ENCODE data around the gene GCN1.

The GCN1 gene

GRCh38 chr12:120186654-120187053 lies 7.9 kb downstream of the GCN1 start:
- DNase-seq (ENCODE audit: insufficient read length) (no peak), FAIRE-seq (no peak)
- TF ChIP-seq POLR2A (IDR thresholded peaks at IDR 0.05; ENCODE audit: low read depth, low read length) (no peak), POLR2AphosphoS5 (IDR thresholded peaks at IDR 0.05; ENCODE audit: low read depth, low read length) (no peak), TAF1 (IDR thresholded peaks at IDR 0.05; ENCODE audit: borderline replicate concordance, low read depth, low read length) (no peak)

- no peak for DNase-seq (ENCODE audit: insufficient read length)
Measured at GRCh38 chr12:120183211-120183631, 11.3 kb downstream of the GCN1 start.

DNA sequence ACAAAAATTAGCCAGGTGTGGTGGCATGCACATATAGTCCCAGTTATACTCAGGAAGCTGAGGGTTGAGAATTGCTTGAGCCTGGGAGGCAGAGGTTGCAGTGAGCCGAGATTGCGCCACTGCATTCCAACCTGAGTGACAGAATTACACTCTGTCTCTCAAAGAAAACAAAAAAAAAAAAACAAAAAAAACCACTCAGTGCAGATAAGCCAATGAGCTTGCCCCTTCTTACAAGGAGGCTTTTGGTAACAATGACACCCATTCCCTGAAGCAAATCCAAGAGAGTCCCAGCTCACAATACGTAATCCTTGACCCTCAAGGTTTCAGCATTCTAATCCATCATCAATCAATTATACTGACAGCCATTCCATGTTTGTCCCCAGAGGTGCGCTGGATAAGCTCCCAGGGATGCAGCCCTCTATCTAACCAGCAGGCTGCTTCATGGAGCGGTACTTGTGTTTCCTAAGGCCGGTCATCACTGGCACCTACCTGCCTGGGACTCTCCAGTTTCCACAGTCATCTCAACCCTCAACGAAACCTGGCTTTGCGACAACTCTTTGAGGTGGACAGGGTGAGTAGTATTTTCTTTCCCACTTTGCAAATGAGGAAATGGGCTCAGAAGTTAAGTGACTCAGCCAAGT lies 12.4 kb downstream of the GCN1 start:
- FAIRE-seq = no peak

More at GRCh38 chr12:120183211-120183631, 11.3 kb downstream of the GCN1 start:
- FAIRE-seq = no peak
- no peak for TF ChIP-seq POLR2AphosphoS5 (IDR thresholded peaks at IDR 0.05; ENCODE audit: low read depth, low read length)
- TF ChIP-seq POLR2A (IDR thresholded peaks at IDR 0.05; ENCODE audit: low read depth, low read length) = no peak
- no peak for TF ChIP-seq TAF1 (IDR thresholded peaks at IDR 0.05; ENCODE audit: borderline replicate concordance, low read depth, low read length)

DNA sequence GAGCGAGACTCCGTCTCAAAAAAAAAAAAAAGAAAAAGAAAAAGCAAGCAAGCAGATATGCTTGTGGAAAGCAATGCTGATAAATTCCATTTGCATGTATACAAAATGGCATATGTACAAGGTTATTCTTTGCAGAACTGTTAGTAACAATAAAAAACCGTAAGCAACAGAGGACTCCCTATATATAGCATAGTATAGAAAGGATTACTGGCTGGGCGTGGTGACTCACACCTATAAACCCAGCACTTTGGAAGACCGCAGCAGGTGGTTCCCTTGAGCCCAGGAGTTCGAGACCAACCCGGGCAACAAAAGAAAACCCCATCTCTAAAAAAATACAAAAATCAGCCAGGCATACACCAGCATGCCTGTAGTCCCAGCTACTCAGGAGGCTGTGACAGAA lies 13.5 kb downstream of the GCN1 start:
- no peak for FAIRE-seq
- TF ChIP-seq POLR2AphosphoS5 (IDR thresholded peaks at IDR 0.05; ENCODE audit: low read depth, low read length) (no peak), TAF1 (IDR thresholded peaks at IDR 0.05; ENCODE audit: borderline replicate concordance, low read depth, low read length) (no peak), POLR2A (IDR thresholded peaks at IDR 0.05; ENCODE audit: low read depth, low read length) (no peak)
- DNase-seq (ENCODE audit: insufficient read length) = no peak

More for the DNA sequence above, 12.4 kb downstream of the GCN1 start:
- DNase-seq (ENCODE audit: insufficient read length) = no peak
- TF ChIP-seq POLR2A (IDR thresholded peaks at IDR 0.05; ENCODE audit: low read depth, low read length) = no peak
- no peak for TF ChIP-seq POLR2AphosphoS5 (IDR thresholded peaks at IDR 0.05; ENCODE audit: low read depth, low read length)
- no peak for TF ChIP-seq TAF1 (IDR thresholded peaks at IDR 0.05; ENCODE audit: borderline replicate concordance, low read depth, low read length)

DNA sequence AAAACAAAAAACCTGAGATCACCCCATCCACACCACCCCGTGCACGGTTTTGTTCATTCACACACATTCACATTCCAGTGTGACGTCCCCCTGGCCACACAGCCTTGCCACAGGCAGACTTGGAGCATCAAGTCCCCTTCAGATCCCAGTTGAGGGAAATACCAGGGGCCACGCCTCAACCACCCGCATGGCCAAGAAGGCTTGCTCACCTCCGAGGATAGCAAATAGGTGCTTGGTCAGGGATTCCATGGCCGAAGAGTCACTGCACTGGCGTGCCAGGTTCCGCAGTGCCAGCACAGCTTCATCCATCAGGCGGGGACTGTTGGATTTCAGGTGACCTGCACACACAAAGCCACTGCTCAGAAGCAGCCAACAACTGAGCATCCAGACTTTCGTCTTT lies 19.0 kb downstream of the GCN1 start:
- no peak for DNase-seq (ENCODE audit: insufficient read length)
- FAIRE-seq = no peak
- TF ChIP-seq POLR2A (IDR thresholded peaks at IDR 0.05; ENCODE audit: low read depth, low read length) (no peak), TAF1 (IDR thresholded peaks at IDR 0.05; ENCODE audit: borderline replicate concordance, low read depth, low read length) (no peak), POLR2AphosphoS5 (IDR thresholded peaks at IDR 0.05; ENCODE audit: low read depth, low read length) (no peak)

DNA sequence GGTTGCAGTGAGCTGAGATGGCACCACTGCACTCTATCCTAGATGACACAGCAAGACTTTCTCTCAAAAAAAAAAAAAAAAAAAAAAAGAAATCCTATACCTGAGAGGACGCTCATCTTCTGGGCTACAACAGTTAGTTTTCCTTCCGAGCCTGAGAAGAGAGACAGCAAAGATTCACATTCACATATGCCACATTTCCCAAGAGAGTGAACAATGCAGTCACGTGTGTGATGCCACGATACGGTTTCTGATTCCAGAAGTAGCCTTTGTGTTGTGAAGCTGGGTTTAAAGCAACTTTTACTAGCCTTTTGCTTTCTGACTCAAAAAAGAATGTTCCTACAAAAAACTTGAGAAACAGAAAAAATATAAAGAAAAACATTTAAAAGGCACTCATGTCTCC lies 19.5 kb downstream of the GCN1 start:
- FAIRE-seq (no peak), DNase-seq (ENCODE audit: insufficient read length) (no peak)
- no peak for TF ChIP-seq TAF1 (IDR thresholded peaks at IDR 0.05; ENCODE audit: borderline replicate concordance, low read depth, low read length)

- TF ChIP-seq POLR2A (IDR thresholded peaks at IDR 0.05; ENCODE audit: low read depth, low read length) (no peak), POLR2AphosphoS5 (IDR thresholded peaks at IDR 0.05; ENCODE audit: low read depth, low read length) (no peak), TAF1 (IDR thresholded peaks at IDR 0.05; ENCODE audit: borderline replicate concordance, low read depth, low read length) (no peak)
- FAIRE-seq (no peak), DNase-seq (ENCODE audit: insufficient read length) (no peak)
Measured at GRCh38 chr12:120172053-120172452, 22.5 kb downstream of the GCN1 start.

GRCh38 chr12:120170631-120171030 lies 23.9 kb downstream of the GCN1 start:
- TF ChIP-seq POLR2AphosphoS5 (IDR thresholded peaks at IDR 0.05; ENCODE audit: low read depth, low read length) (no peak), POLR2A (IDR thresholded peaks at IDR 0.05; ENCODE audit: low read depth, low read length) (no peak), TAF1 (IDR thresholded peaks at IDR 0.05; ENCODE audit: borderline replicate concordance, low read depth, low read length) (no peak)
- no peak for DNase-seq (ENCODE audit: insufficient read length)
- no peak for FAIRE-seq

- TF ChIP-seq POLR2AphosphoS5 (IDR thresholded peaks at IDR 0.05; ENCODE audit: low read depth, low read length) (no peak), POLR2A (IDR thresholded peaks at IDR 0.05; ENCODE audit: low read depth, low read length) (no peak), TAF1 (IDR thresholded peaks at IDR 0.05; ENCODE audit: borderline replicate concordance, low read depth, low read length) (no peak)
- DNase-seq (ENCODE audit: insufficient read length) (no peak), FAIRE-seq (no peak)
Measured at GRCh38 chr12:120169946-120170345, 24.6 kb downstream of the GCN1 start.

DNA sequence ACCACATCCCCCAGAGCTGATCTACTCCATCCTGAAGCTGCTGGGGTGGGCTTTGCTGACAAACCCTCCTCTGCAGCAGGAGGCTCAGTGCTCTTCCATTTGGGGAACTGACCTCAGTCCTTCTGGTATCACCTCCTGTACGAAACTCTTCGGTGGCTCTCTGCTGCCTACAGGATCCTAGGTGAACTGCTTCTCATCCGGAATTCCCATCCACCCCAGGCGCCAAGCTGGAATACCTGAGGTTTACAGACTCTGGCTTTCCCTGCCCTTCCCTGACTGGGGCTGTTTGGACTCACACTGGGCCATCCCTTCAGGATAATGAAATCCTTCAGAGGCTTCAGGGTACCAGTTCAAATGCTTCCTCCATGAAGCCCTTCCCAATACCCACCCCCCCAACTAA lies 26.2 kb downstream of the GCN1 start:
- TF ChIP-seq POLR2A (IDR thresholded peaks at IDR 0.05; ENCODE audit: low read depth, low read length) = no peak
- TF ChIP-seq POLR2AphosphoS5 (IDR thresholded peaks at IDR 0.05; ENCODE audit: low read depth, low read length) = 0 out of 2 replicates have a peak, but pooled peaks have one; percentile 25
- DNase-seq (ENCODE audit: insufficient read length) (no peak), FAIRE-seq (no peak)

- TF ChIP-seq POLR2AphosphoS5 (IDR thresholded peaks at IDR 0.05; ENCODE audit: low read depth, low read length) (no peak), POLR2A (IDR thresholded peaks at IDR 0.05; ENCODE audit: low read depth, low read length) (no peak), TAF1 (IDR thresholded peaks at IDR 0.05; ENCODE audit: borderline replicate concordance, low read depth, low read length) (no peak)
- FAIRE-seq (no peak), DNase-seq (ENCODE audit: insufficient read length) (no peak)
Measured at GRCh38 chr12:120167529-120168095, 26.9 kb downstream of the GCN1 start.

DNA sequence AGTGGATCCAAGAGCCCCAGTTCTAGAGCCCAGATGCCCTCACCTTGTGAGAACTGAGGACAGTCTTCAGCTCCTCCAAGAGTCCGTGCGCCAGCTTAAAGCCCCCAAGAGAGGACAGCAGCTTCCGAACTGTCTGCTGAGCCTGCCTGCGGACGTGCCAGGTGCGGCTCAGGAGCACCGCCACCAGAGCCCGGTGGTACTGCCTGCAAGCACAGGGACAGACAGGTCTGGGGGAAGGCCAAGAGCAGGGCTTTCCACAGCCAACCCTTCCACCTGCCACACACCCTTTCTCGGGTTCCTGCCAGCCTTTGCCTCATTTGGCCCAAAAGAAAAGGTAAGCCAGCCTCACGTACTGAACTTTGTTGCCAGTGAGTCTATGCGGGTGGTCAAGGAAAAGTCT lies 30.2 kb downstream of the GCN1 start:
- TF ChIP-seq POLR2A (IDR thresholded peaks at IDR 0.05; ENCODE audit: low read depth, low read length) (no peak), TAF1 (IDR thresholded peaks at IDR 0.05; ENCODE audit: borderline replicate concordance, low read depth, low read length) (no peak), POLR2AphosphoS5 (IDR thresholded peaks at IDR 0.05; ENCODE audit: low read depth, low read length) (peak; percentile 46; the same call in 1 of the 2 replicates)
- no peak for FAIRE-seq
- no peak for DNase-seq (ENCODE audit: insufficient read length)

Measured in GM12892 (cell line).